ENCODE measurements around the gene MATCAP1.

MATCAP1 gene

GRCh38 chr16:67155295-67156142 is 28.2 kb downstream of the MATCAP1 start:
- no peak for DNase-seq

- DNase-seq = no peak
Measured at GRCh38 chr16:67154578-67155294, 29.0 kb downstream of the MATCAP1 start.

- no peak for DNase-seq
Measured at GRCh38 chr16:67151431-67152097, 32.2 kb downstream of the MATCAP1 start.

GRCh38 chr16:67150833-67151396 is 32.8 kb downstream of the MATCAP1 start, which contains the start of gene B3GNT9:
Gene B3GNT9 (minus strand): TSS chr16:67150998. CDS start chr16:67150485, 513 bp downstream.
- DNase-seq = no peak

GRCh38 chr16:67150047-67150832 is 33.5 kb downstream of the MATCAP1 start:
- DNase-seq = no peak

- DNase-seq = no peak
Measured at GRCh38 chr16:67149276-67150046, 34.3 kb downstream of the MATCAP1 start.

- no peak for DNase-seq
Measured at GRCh38 chr16:67148656-67149275, 35.0 kb downstream of the MATCAP1 start.

- no peak for DNase-seq
Measured at GRCh38 chr16:67148221-67148620, 35.5 kb downstream of the MATCAP1 start.

GRCh38 chr16:67147437-67148140 is 36.2 kb downstream of the MATCAP1 start:
- no peak for DNase-seq

GRCh38 chr16:67146523-67147357 is 37.0 kb downstream of the MATCAP1 start:
- DNase-seq = no peak

GRCh38 chr16:67145746-67146145 is 38.0 kb downstream of the MATCAP1 start:
- no peak for DNase-seq

GRCh38 chr16:67144943-67145342 is 38.8 kb downstream of the MATCAP1 start:
- no peak for DNase-seq

GRCh38 chr16:67142342-67142741 is 41.4 kb downstream of the MATCAP1 start:
- DNase-seq = no peak

GRCh38 chr16:67141391-67141790 is 42.4 kb downstream of the MATCAP1 start:
- DNase-seq = no peak

GRCh38 chr16:67137605-67138004 is 46.2 kb downstream of the MATCAP1 start:
- DNase-seq = no peak

GRCh38 chr16:67129422-67129821 is 54.3 kb downstream of the MATCAP1 start:
- no peak for DNase-seq

GRCh38 chr16:67128887-67129286 is 54.9 kb downstream of the MATCAP1 start:
- DNase-seq = no peak

- no peak for DNase-seq
Measured at GRCh38 chr16:67128417-67128816, 55.3 kb downstream of the MATCAP1 start.
